GM23338 (cell line): ENCODE measurements around the gene CDK1. TPM values are rescaled to one million over a fixed set of nuclear protein-coding genes. Genes with fewer than 3 reads are reported as not detected.

Experiments
- ATAC-seq: fragments of 200-7000 bp; cut with Tn5 transposase; 3 replicates; pipeline ENCODE4 v1.9.1; 2020
- DNase-seq: peaks from one replicate; pipeline ENCODE4 v3.0.0-alpha.2; 2015; ENCODE audit warnings: low spot score
- H2AFZ ChIP-seq: fragments of 200-600 bp; sonication (generic); 2 replicates; pipeline ENCODE4 v1.8.0; 2016; ENCODE audit warnings: antibody characterized with exemption, mild to moderate bottlenecking, moderate library complexity
- H3F3A ChIP-seq: fragments of 200-600 bp; sonication (generic); replicated peaks from 2 replicates; pipeline ENCODE4 v1.8.0; 2017; ENCODE audit warnings: antibody characterized with exemption, mixed run types, low read depth
- H3K27ac ChIP-seq: fragments of 200-600 bp; sonication (generic); 2 replicates; pipeline ENCODE4 v1.6.1; 2016; ENCODE audit warnings: low read depth
- H3K27me3 ChIP-seq: fragments of 200-600 bp; sonication (generic); 2 replicates; pipeline ENCODE4 v1.8.0; 2016; ENCODE audit warnings: mild to moderate bottlenecking, mixed run types, moderate library complexity; ENCODE audit not compliant: insufficient read depth
- H3K36me3 ChIP-seq: fragments of 200-600 bp; sonication (generic); 2 replicates; pipeline ENCODE4 v1.8.0; 2016; ENCODE audit warnings: mild to moderate bottlenecking; ENCODE audit not compliant: insufficient read depth
- H3K4me1 ChIP-seq: fragments of 200-600 bp; sonication (generic); 2 replicates; pipeline ENCODE4 v1.8.0; 2016; ENCODE audit warnings: mild to moderate bottlenecking, moderate library complexity; ENCODE audit not compliant: insufficient read depth
- H3K4me2 ChIP-seq: fragments of 200-600 bp; sonication (generic); 2 replicates; pipeline ENCODE4 v1.7.1; 2017; ENCODE audit warnings: mixed run types
- H3K4me3 ChIP-seq: fragments of 200-600 bp; sonication (generic); 2 replicates; pipeline ENCODE4 v1.6.1; 2016; ENCODE audit warnings: mixed run types
- H3K79me2 ChIP-seq: fragments of 200-600 bp; sonication (generic); replicated peaks from 2 replicates; pipeline ENCODE4 v1.8.0; 2017; ENCODE audit warnings: mild to moderate bottlenecking; ENCODE audit not compliant: insufficient read depth
- H3K9me2 ChIP-seq: fragments of 200-600 bp; sonication (generic); 2 replicates; pipeline ENCODE4 v1.8.0; 2017; ENCODE audit not compliant: insufficient read depth
- H4K20me1 ChIP-seq: fragments of 200-600 bp; sonication (generic); replicated peaks from 2 replicates; pipeline ENCODE4 v1.8.0; 2017; ENCODE audit warnings: mild to moderate bottlenecking; ENCODE audit not compliant: insufficient read depth
- H3K27ac Mint-ChIP-seq: 2 replicates; pipeline ENCODE4 v1.8.0; 2020; ENCODE audit warnings: inconsistent platforms, mild to moderate bottlenecking, moderate library complexity, mixed read lengths
- H3K27me3 Mint-ChIP-seq: 3 replicates; pipeline ENCODE4 v1.8.0; 2022; ENCODE audit warnings: low read depth, mild to moderate bottlenecking, moderate library complexity, mixed read lengths, inconsistent platforms; ENCODE audit not compliant: insufficient read depth, poor library complexity
- H3K36me3 Mint-ChIP-seq: 3 replicates; pipeline ENCODE4 v1.8.0; 2021; ENCODE audit warnings: low read depth, mild to moderate bottlenecking, inconsistent platforms, moderate library complexity, mixed read lengths
- H3K4me1 Mint-ChIP-seq: 3 replicates; pipeline ENCODE4 v1.8.0; 2020; ENCODE audit warnings: mild to moderate bottlenecking, inconsistent platforms, mixed read lengths
- H3K4me3 Mint-ChIP-seq: 3 replicates; pipeline ENCODE4 v1.8.0; 2021; ENCODE audit warnings: moderate library complexity, mild to moderate bottlenecking, inconsistent platforms, mixed read lengths
- H3K9me3 Mint-ChIP-seq: 3 replicates; pipeline ENCODE4 v1.8.0; 2020; ENCODE audit warnings: moderate library complexity, mild to moderate bottlenecking, inconsistent platforms, mixed read lengths
- polyA plus RNA-seq: library from polyadenylated mRNA; unstranded; fragments of >200 nt; fragmentation: Nextera tagmentation; extraction: Ambion mirVana; gene quantifications from 2 replicates; pipeline ENCODE4 v1.2.1, GENCODE V29; 2016
- total RNA-seq: library from RNA; depleted of rRNA; stranded (reverse); fragments of >200 nt; shearing (Covaris generic); gene quantifications from 2 replicates; pipeline ENCODE4 v1.2.3, GENCODE V29; 2014
- TF ChIP-seq, protein P1 (sequence below): IDR thresholded peaks from one replicate; pipeline ENCODE4 v1.6.1; 2018; ENCODE audit warnings: antibody characterized with exemption; ENCODE audit not compliant: unreplicated experiment
- TF ChIP-seq, protein P2 (sequence below): fragments of 250-450 bp; sonication (Bioruptor Pico); IDR thresholded peaks from 2 replicates; pipeline ENCODE4 v1.5.0; 2020; ENCODE audit warnings: mild to moderate bottlenecking, moderate library complexity

CDK1 gene
- total and polyA plus RNA-seq, 2 experiments from 2014 or later: 165 to 166 TPM

DNA sequence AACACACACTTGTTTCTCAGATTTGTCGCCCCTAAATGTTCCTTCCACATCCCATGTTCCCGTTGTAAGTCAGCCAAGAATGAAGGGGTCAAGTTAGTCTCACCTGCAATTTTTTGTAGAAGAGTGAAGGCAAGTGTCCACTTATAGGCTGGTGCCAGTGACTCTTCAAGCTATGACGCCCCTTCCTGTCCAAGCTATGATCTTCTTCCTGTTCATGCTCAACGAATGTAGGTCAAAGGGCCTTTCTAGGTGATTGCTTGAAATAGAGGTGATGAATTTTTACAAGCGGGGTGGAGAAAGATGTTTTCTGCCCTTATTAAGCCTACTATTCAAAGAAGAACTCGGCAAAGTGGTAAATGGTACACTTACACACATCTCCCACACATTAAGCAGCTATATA lies 41.0 kb downstream of the CDK1 start:
- Mint-ChIP-seq H3K4me1 (peaks cover 6% of the 10 kb centered on the region), H3K27ac (no peak overlapping the region), H3K9me3 (no peaks in the 10 kb centered on the region), H3K27me3 (no peaks in the 10 kb centered on the region), H3K4me3 (no peak overlapping the region), H3K36me3 (no peaks in the 10 kb centered on the region)
- Histone ChIP-seq H3K4me2 (no peak overlapping the region), H3K9me2 (no peaks in the 10 kb centered on the region), H3K27me3 (no peaks in the 10 kb centered on the region), H3K4me1 (peaks cover 4% of the 10 kb centered on the region; the same call in 1 of the 2 replicates), H3F3A (no peaks in the 10 kb centered on the region), H2AFZ (no peak overlapping the region), H3K4me3 (no peak overlapping the region), H3K36me3 (no peaks in the 10 kb centered on the region), H3K79me2 (no peaks in the 10 kb centered on the region), H4K20me1 (no peaks in the 10 kb centered on the region), H3K27ac (no peak overlapping the region)
- DNase-seq (no peak), ATAC-seq (no peak)
- TF ChIP-seq, protein P1, sequence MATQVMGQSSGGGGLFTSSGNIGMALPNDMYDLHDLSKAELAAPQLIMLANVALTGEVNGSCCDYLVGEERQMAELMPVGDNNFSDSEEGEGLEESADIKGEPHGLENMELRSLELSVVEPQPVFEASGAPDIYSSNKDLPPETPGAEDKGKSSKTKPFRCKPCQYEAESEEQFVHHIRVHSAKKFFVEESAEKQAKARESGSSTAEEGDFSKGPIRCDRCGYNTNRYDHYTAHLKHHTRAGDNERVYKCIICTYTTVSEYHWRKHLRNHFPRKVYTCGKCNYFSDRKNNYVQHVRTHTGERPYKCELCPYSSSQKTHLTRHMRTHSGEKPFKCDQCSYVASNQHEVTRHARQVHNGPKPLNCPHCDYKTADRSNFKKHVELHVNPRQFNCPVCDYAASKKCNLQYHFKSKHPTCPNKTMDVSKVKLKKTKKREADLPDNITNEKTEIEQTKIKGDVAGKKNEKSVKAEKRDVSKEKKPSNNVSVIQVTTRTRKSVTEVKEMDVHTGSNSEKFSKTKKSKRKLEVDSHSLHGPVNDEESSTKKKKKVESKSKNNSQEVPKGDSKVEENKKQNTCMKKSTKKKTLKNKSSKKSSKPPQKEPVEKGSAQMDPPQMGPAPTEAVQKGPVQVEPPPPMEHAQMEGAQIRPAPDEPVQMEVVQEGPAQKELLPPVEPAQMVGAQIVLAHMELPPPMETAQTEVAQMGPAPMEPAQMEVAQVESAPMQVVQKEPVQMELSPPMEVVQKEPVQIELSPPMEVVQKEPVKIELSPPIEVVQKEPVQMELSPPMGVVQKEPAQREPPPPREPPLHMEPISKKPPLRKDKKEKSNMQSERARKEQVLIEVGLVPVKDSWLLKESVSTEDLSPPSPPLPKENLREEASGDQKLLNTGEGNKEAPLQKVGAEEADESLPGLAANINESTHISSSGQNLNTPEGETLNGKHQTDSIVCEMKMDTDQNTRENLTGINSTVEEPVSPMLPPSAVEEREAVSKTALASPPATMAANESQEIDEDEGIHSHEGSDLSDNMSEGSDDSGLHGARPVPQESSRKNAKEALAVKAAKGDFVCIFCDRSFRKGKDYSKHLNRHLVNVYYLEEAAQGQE: no peak
- TF ChIP-seq, protein P2, sequence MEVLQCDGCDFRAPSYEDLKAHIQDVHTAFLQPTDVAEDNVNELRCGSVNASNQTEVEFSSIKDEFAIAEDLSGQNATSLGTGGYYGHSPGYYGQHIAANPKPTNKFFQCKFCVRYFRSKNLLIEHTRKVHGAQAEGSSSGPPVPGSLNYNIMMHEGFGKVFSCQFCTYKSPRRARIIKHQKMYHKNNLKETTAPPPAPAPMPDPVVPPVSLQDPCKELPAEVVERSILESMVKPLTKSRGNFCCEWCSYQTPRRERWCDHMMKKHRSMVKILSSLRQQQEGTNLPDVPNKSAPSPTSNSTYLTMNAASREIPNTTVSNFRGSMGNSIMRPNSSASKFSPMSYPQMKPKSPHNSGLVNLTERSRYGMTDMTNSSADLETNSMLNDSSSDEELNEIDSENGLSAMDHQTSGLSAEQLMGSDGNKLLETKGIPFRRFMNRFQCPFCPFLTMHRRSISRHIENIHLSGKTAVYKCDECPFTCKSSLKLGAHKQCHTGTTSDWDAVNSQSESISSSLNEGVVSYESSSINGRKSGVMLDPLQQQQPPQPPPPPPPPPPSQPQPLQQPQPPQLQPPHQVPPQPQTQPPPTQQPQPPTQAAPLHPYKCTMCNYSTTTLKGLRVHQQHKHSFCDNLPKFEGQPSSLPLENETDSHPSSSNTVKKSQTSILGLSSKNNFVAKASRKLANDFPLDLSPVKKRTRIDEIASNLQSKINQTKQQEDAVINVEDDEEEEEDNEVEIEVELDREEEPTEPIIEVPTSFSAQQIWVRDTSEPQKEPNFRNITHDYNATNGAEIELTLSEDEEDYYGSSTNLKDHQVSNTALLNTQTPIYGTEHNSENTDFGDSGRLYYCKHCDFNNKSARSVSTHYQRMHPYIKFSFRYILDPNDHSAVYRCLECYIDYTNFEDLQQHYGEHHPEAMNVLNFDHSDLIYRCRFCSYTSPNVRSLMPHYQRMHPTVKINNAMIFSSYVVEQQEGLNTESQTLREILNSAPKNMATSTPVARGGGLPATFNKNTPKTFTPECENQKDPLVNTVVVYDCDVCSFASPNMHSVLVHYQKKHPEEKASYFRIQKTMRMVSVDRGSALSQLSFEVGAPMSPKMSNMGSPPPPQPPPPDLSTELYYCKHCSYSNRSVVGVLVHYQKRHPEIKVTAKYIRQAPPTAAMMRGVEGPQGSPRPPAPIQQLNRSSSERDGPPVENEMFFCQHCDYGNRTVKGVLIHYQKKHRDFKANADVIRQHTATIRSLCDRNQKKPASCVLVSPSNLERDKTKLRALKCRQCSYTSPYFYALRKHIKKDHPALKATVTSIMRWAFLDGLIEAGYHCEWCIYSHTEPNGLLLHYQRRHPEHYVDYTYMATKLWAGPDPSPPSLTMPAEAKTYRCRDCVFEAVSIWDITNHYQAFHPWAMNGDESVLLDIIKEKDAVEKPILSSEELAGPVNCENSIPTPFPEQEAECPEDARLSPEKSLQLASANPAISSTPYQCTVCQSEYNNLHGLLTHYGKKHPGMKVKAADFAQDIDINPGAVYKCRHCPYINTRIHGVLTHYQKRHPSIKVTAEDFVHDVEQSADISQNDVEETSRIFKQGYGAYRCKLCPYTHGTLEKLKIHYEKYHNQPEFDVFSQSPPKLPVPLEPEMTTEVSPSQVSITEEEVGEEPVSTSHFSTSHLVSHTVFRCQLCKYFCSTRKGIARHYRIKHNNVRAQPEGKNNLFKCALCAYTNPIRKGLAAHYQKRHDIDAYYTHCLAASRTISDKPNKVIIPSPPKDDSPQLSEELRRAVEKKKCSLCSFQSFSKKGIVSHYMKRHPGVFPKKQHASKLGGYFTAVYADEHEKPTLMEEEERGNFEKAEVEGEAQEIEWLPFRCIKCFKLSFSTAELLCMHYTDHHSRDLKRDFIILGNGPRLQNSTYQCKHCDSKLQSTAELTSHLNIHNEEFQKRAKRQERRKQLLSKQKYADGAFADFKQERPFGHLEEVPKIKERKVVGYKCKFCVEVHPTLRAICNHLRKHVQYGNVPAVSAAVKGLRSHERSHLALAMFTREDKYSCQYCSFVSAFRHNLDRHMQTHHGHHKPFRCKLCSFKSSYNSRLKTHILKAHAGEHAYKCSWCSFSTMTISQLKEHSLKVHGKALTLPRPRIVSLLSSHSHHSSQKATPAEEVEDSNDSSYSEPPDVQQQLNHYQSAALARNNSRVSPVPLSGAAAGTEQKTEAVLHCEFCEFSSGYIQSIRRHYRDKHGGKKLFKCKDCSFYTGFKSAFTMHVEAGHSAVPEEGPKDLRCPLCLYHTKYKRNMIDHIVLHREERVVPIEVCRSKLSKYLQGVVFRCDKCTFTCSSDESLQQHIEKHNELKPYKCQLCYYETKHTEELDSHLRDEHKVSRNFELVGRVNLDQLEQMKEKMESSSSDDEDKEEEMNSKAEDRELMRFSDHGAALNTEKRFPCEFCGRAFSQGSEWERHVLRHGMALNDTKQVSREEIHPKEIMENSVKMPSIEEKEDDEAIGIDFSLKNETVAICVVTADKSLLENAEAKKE: no peak
